ENCODE measurements around the gene SLC12A5. TPM values are rescaled to one million over a fixed set of nuclear protein-coding genes. Genes with fewer than 3 reads are reported as not detected.

SLC12A5 gene
- total and polyA plus RNA-seq, 2 of the 4 experiments (the other 2 are of a cell fraction) = 2.2 TPM; not detected in 1

GRCh38 chr20:46020555-46020954 lies 8.5 kb upstream of the SLC12A5 start:
- Histone ChIP-seq H3K9ac (ENCODE audit: low read depth, low read length) (no peak overlapping the region), H2BK15ac (ENCODE audit: low read depth, low read length) (no peak overlapping the region), H2BK5ac (ENCODE audit: low read depth, low read length, poor library complexity, severe bottlenecking) (no peak overlapping the region), H4K8ac (ENCODE audit: low read depth in 2 of 2, low read length in 2 of 2) (no peak overlapping the region), H3K27ac (ENCODE audit: insufficient read depth, low read length) (no peak overlapping the region), H3K36me3 (ENCODE audit: control insufficient read depth, insufficient read depth, low read length) (no peaks in the 10 kb centered on the region), H3K4me1 (ENCODE audit: control insufficient read depth, insufficient read depth, low read length) (no peaks in the 10 kb centered on the region), H4K5ac (ENCODE audit: low read depth, low read length) (no peak overlapping the region), H3K18ac (ENCODE audit: low read depth, low read length) (no peak overlapping the region), H3K56ac (ENCODE audit: extremely low read depth, insufficient read depth, low read length) (no peak overlapping the region), H2BK120ac (ENCODE audit: low read depth, low read length) (no peak overlapping the region), H2BK20ac (ENCODE audit: low read depth, low read length) (no peak overlapping the region), H3K27me3 (ENCODE audit: control insufficient read depth, insufficient read depth, low read length) (peaks cover 39% of the 10 kb centered on the region), H3K14ac (replicated peaks; ENCODE audit: low read depth, low read length) (no peak overlapping the region), H3K23ac (ENCODE audit: low read depth, low read length) (no peak overlapping the region), H3K79me1 (ENCODE audit: low read depth in 1 of 2, low read length in 2 of 2) (no peaks in the 10 kb centered on the region), H4K20me1 (ENCODE audit: insufficient read depth, low read length) (no peaks in the 10 kb centered on the region; the same call in 1 of the 2 replicates), H3K9me3 (ENCODE audit: control insufficient read depth, insufficient read depth, low read length) (no peaks in the 10 kb centered on the region), H3K9me1 (ENCODE audit: insufficient read depth, low read length) (no peaks in the 10 kb centered on the region), H2AFZ (replicated peaks; ENCODE audit: low read length, poor library complexity) (no peak overlapping the region), H3K4me2 (ENCODE audit: low read depth, low read length) (no peak overlapping the region), H3K4me3 (ENCODE audit: insufficient read depth, low read depth, low read length) (no peak overlapping the region), H2AK9ac (replicated peaks; ENCODE audit: low read depth, low read length, poor library complexity) (no peak overlapping the region), H3K4ac (ENCODE audit: low read depth, low read length) (no peak overlapping the region), H2AK5ac (ENCODE audit: low read depth, low read length) (no peak overlapping the region), H4K91ac (ENCODE audit: insufficient read depth, low read depth, low read length) (no peak overlapping the region)
- no peak for ATAC-seq (ENCODE audit: low read depth)
- BruUV-seq (replicated peaks) = no TSS peak
- TF ChIP-seq RCOR1 (IDR thresholded peaks at IDR 0.05; ENCODE audit: insufficient replicate concordance, low read length) (no peak), CHD1 (IDR thresholded peaks at IDR 0.05; ENCODE audit: low read depth, low read length) (no peak), ELK1 (IDR thresholded peaks at IDR 0.05; ENCODE audit: borderline replicate concordance, low read depth, low read length) (no peak), BHLHE40 (IDR thresholded peaks at IDR 0.05; ENCODE audit: low read depth, low read length) (no peak), MAFK (IDR thresholded peaks at IDR 0.05; ENCODE audit: low read depth, low read length) (no peak), POLR2A (IDR thresholded peaks at IDR 0.05; ENCODE audit: low read depth, low read length) (no peak), CEBPB (IDR thresholded peaks at IDR 0.05; ENCODE audit: low read depth, low read length) (no peak), RFX5 (IDR thresholded peaks at IDR 0.05; ENCODE audit: low read depth, low read length) (no peak), SMC3 (IDR thresholded peaks at IDR 0.05; ENCODE audit: low read depth, low read length) (no peak), NFE2L2 (IDR thresholded peaks at IDR 0.05; ENCODE audit: low read depth, low read length) (no peak), MAZ (IDR thresholded peaks at IDR 0.05; ENCODE audit: borderline replicate concordance, low read depth, low read length) (no peak), RAD21 (IDR thresholded peaks at IDR 0.05; ENCODE audit: low read length) (no peak), FOS (IDR thresholded peaks at IDR 0.05; ENCODE audit: low read depth, low read length) (no peak), CTCF (conservative IDR thresholded peaks at IDR 0.05; ENCODE audit: low read depth, low read length) (no peak), MXI1 (IDR thresholded peaks at IDR 0.05; ENCODE audit: borderline replicate concordance, low read depth, low read length) (no peak)
- POLR2A ChIA-PET (ENCODE audit: unreplicated experiment) = no interaction called here
- DNase-seq = no peak
- CTCF ChIA-PET = no interaction called here
- in situ Hi-C loops (cut with MboI; ENCODE audit: low sequenced_read_pairs) = no loop called here
- WGBS, 2 experiments (ENCODE audit: extremely low coverage in 2 of 2, insufficient read length in 1 of 2) = 94% methylated on average over 2 of the region's 4 CpGs; no CpG with 5 or more reads in 1 of the 2 experiments
- dilution Hi-C loops (cut with HindIII; ENCODE audit: low sequenced_read_pairs, unreplicated experiment) = no loop called here
- intact Hi-C loops (cut with micrococcal nuclease) = loop anchor here (5.0 kb wide), 2 partner anchors 37 to 67 kb away; partner anchors contain the start of gene NCOA5
